GM12878 (cell line): Measurements from ENCODE around the gene DTX4. TPM values are rescaled to one million over a fixed set of nuclear protein-coding genes. Genes with fewer than 3 reads are reported as not detected.

ENCODE experiments used
- ATF2 ChIP-seq: IDR thresholded peaks from 2 replicates; pipeline ENCODE4 v1.6.1; 2012; ENCODE audit warnings: low read length, inconsistent platforms
- ATF7 ChIP-seq: fragments of 450-650 bp; IDR thresholded peaks from 2 replicates; pipeline ENCODE4 v1.6.1; 2016; ENCODE audit warnings: low read depth, mild to moderate bottlenecking
- CHD4 ChIP-seq: fragments of 200-600 bp; sonication (generic); IDR thresholded peaks from 2 replicates; pipeline ENCODE4 v1.6.1; 2016; ENCODE audit warnings: mild to moderate bottlenecking
- EED ChIP-seq: sonication (generic); IDR thresholded peaks from 2 replicates; pipeline ENCODE4 v1.6.1; 2016; ENCODE audit warnings: antibody characterized with exemption, low read depth
- GATAD2B ChIP-seq: fragments of 450-650 bp; conservative IDR thresholded peaks from 2 replicates; pipeline ENCODE4 v1.6.1; 2017; ENCODE audit warnings: low read depth, mild to moderate bottlenecking, moderate library complexity
- HDAC6 ChIP-seq: fragments of 200-600 bp; sonication (generic); IDR thresholded peaks from one replicate; pipeline ENCODE4 v1.8.0; 2017; ENCODE audit warnings: antibody characterized with exemption; ENCODE audit not compliant: unreplicated experiment
- HDGF ChIP-seq: fragments of 450-650 bp; IDR thresholded peaks from 2 replicates; pipeline ENCODE4 v1.6.1; 2016; ENCODE audit warnings: antibody characterized with exemption
- IKZF1 ChIP-seq: fragments of 450-650 bp; conservative IDR thresholded peaks from 2 replicates; pipeline ENCODE4 v1.6.1; 2017; ENCODE audit warnings: antibody characterized with exemption, mild to moderate bottlenecking
- IRF4 ChIP-seq: IDR thresholded peaks from 2 replicates; pipeline ENCODE4 v1.6.1; 2011; ENCODE audit warnings: low read depth, low read length
- KAT2A ChIP-seq: conservative IDR thresholded peaks from 2 replicates; pipeline ENCODE4 v1.6.1; 2011; ENCODE audit warnings: low read depth, low read length; ENCODE audit not compliant: control insufficient read depth
- MEF2B ChIP-seq: fragments of 450-650 bp; IDR thresholded peaks from 2 replicates; pipeline ENCODE4 v1.6.1; 2018; ENCODE audit warnings: mild to moderate bottlenecking, moderate library complexity; ENCODE audit not compliant: partially characterized antibody, poor library complexity, severe bottlenecking
- MLLT1 ChIP-seq: fragments of 450-650 bp; IDR thresholded peaks from 2 replicates; pipeline ENCODE4 v1.6.1; 2016; ENCODE audit warnings: mild to moderate bottlenecking
- MXI1 ChIP-seq: fragments of 150-350 bp; IDR thresholded peaks from 2 replicates; pipeline ENCODE4 v1.6.1; 2011; ENCODE audit warnings: low read depth, mild to moderate bottlenecking, inconsistent platforms, low read length, improper control_type of control experiment
- NFYB ChIP-seq: IDR thresholded peaks from 2 replicates; pipeline ENCODE4 v1.6.1; 2011; ENCODE audit warnings: low read depth, mild to moderate bottlenecking, low read length, improper control_type of control experiment, moderate library complexity; ENCODE audit not compliant: insufficient read depth
- POLR2AphosphoS2 ChIP-seq: IDR thresholded peaks from 2 replicates; pipeline ENCODE4 v1.6.1; 2011; ENCODE audit warnings: low read depth, mild to moderate bottlenecking, low read length, improper control_type of control experiment, moderate library complexity
- SMAD1 ChIP-seq: fragments of 450-650 bp; IDR thresholded peaks from 2 replicates; pipeline ENCODE4 v1.6.1; 2018; ENCODE audit warnings: mild to moderate bottlenecking, low read depth; ENCODE audit not compliant: partially characterized antibody
- SREBF2 ChIP-seq: IDR thresholded peaks from 2 replicates; pipeline ENCODE4 v1.6.1; 2012; ENCODE audit warnings: mild to moderate bottlenecking, low read length
- WRNIP1 ChIP-seq: IDR thresholded peaks from 2 replicates; pipeline ENCODE4 v1.6.1; 2011; ENCODE audit warnings: low read depth, low read length, improper control_type of control experiment, borderline replicate concordance
- ZBTB4 ChIP-seq: fragments of 450-650 bp; formaldehyde crosslinking; IDR thresholded peaks from 2 replicates; pipeline ENCODE4 v1.4.0; 2022; ENCODE audit warnings: mild to moderate bottlenecking, moderate library complexity
- ZSCAN29 ChIP-seq: fragments of 450-650 bp; IDR thresholded peaks from 2 replicates; pipeline ENCODE4 v1.6.1; 2017; ENCODE audit warnings: mild to moderate bottlenecking, moderate library complexity
- polyA plus RNA-seq, 11 experiments: library from polyadenylated mRNA; depleted of rRNA in 4 of 11; unstranded in 6 of 11; stranded (reverse) in 5 of 11; fragments of >200 nt; fragmentation: Nextera tagmentation in 4 of 11; fragmentation: Illumina TruSeq in 1 of 11; extraction: Ambion mirVana in 4 of 11; extraction: Trizol in 1 of 11; gene quantifications; 1 replicate in 1 of 11; 2 replicates in 10 of 11; pipeline versions ENCODE4 v1.2.1 to v1.2.3, GENCODE V29; 2011 to 2016; ENCODE audit warnings: inconsistent platforms in 2 of 11, missing spikeins in 2 of 11, low read depth in 1 of 11
- total RNA-seq, 4 experiments: library from RNA; depleted of rRNA in 3 of 4; stranded (reverse); fragments of >200 nt in 3 of 4; fragmentation: Illumina TruSeq in 1 of 4; extraction: Trizol in 1 of 4; gene quantifications; 2 replicates each; pipeline versions ENCODE4 v1.2.1 to v1.2.3, GENCODE V29; 2013 to 2021
- TF ChIP-seq, protein P1 (sequence below): fragments of 450-650 bp; IDR thresholded peaks from 2 replicates; pipeline ENCODE4 v1.6.1; 2017; ENCODE audit warnings: antibody characterized with exemption, mild to moderate bottlenecking, moderate library complexity

DTX4 gene
- total and polyA plus RNA-seq, 10 of the 15 experiments (the other 5 are each of a cell fraction or from before 2014, with no cell fraction given) = 3.8 to 25.8 (median 10.5) TPM

- TF ChIP-seq ZBTB4 (CRISPR knock-in tag) (no peak), HDGF (peak; percentile 98), POLR2AphosphoS2 (0 out of 2 replicates have a peak, but pooled peaks have one; percentile 60), KAT2A (no peak), IKZF1 (peak; percentile 85), WRNIP1 (no peak), CHD4 (no peak), ATF2 (0 out of 2 replicates have a peak, but pooled peaks have one; percentile 35), MLLT1 (peak; percentile 88), ZSCAN29 (no peak), SMAD1 (peak; percentile 85), MXI1 (no peak), ATF7 (peak; percentile 45), HDAC6 (no peak), EED (peak; percentile 53), MEF2B (no peak), IRF4 (no peak), SREBF2 (no peak), GATAD2B (peak; percentile 22; the same call in 1 of the 2 replicates), NFYB (no peak)
- TF ChIP-seq, protein P1, sequence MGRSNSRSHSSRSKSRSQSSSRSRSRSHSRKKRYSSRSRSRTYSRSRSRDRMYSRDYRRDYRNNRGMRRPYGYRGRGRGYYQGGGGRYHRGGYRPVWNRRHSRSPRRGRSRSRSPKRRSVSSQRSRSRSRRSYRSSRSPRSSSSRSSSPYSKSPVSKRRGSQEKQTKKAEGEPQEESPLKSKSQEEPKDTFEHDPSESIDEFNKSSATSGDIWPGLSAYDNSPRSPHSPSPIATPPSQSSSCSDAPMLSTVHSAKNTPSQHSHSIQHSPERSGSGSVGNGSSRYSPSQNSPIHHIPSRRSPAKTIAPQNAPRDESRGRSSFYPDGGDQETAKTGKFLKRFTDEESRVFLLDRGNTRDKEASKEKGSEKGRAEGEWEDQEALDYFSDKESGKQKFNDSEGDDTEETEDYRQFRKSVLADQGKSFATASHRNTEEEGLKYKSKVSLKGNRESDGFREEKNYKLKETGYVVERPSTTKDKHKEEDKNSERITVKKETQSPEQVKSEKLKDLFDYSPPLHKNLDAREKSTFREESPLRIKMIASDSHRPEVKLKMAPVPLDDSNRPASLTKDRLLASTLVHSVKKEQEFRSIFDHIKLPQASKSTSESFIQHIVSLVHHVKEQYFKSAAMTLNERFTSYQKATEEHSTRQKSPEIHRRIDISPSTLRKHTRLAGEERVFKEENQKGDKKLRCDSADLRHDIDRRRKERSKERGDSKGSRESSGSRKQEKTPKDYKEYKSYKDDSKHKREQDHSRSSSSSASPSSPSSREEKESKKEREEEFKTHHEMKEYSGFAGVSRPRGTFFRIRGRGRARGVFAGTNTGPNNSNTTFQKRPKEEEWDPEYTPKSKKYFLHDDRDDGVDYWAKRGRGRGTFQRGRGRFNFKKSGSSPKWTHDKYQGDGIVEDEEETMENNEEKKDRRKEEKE = no peak
These were observed 2.2 kb downstream of the DTX4 start (continued) for GRCh38 chr11:59173964-59174663.
